Activated naive CD4-positive, alpha-beta T cell treated with anti-CD3 and anti-CD28 coated beads, Interleukin-2, amount 50 U/mL, for 72 hours (primary cell): ENCODE results near the gene UGT2B28. TPM values are rescaled to one million over a fixed set of nuclear protein-coding genes. Genes with fewer than 3 reads are reported as not detected.
"Not testable (repeated sequence)": the region's sequence is repeated elsewhere in the genome, so short reads cannot be mapped to it uniquely, and the experiment has no call there.

Experiments used
- ATAC-seq, 2 donors: fragments of 150-1000 bp; cut with Tn5 transposase; 2 replicates each; pipeline ENCODE4 v1.10.0; 2021; ENCODE audit warnings: mild to moderate bottlenecking in 2 of 2, moderate library complexity in 2 of 2
- DNase-seq, 2 donors: peaks; one replicate each; pipeline ENCODE4 v3.0.0; 2021 to 2022; ENCODE audit warnings: low spot score in 2 of 2
- H3K27ac Mint-ChIP-seq, 2 donors: one replicate each; pipeline ENCODE4 v1.8.0; 2022; ENCODE audit warnings: mild to moderate bottlenecking in 2 of 2, mixed read lengths in 2 of 2
- H3K36me3 Mint-ChIP-seq, 2 donors: one replicate each; pipeline ENCODE4 v1.8.0; 2022; ENCODE audit warnings: mixed read lengths in 2 of 2
- H3K9me3 Mint-ChIP-seq, 2 donors: one replicate each; pipeline ENCODE4 v1.8.0; 2022; ENCODE audit warnings: mixed read lengths in 2 of 2
- total RNA-seq, 2 donors: library from RNA; stranded (reverse); gene quantifications; one replicate each; pipeline ENCODE4 v1.2.3, GENCODE V29; 2022

UGT2B28 gene
- total RNA-seq = not detected

DNA sequence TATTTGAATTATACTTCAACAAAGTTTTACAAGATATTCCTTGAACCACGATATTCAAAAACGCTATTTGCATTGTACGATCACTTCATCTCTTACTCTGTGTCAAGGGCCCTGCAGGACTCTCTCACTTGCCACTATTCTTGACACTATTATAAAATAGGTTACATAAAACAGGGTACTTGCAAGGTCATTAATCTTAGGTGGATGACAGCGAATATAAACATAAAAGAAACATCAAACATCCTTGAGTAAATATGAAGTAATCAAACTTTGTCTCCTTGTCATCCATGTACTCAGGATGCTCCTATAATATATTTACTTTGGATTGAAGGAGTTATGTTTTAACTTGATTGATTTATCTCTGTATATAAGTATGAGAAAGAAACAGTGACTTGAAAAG lies at the start of gene UGT2B28:
TSS of gene UGT2B28 (plus strand) at position 395 of the 400 bp plus-strand sequence. CDS start 26 bp downstream, outside the sequence.
- not testable (repeated sequence) for ATAC-seq, DNase-seq, H3K36me3 Mint-ChIP-seq, H3K9me3 Mint-ChIP-seq, H3K27ac Mint-ChIP-seq

DNA sequence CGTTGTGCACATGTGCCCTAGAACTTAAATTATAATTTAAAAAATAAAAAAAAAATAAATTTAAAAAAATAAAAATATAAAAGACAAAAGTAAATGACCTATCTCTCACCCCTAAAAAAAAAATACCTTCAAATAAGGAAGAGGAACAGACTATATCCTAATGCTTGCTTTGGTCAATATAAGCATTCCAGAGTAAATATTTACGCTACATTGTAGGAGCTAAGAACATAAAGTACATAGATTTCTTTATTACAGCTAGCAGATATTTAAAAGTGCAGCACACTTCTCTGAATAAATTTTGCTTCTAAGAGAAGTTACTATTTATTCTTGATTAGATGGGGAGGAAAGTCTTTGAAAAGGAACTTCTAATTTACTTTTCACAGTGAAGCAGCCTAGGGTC lies 41.2 kb upstream of the UGT2B28 start:
- Mint-ChIP-seq H3K9me3 (peaks cover 0 to 18% of the 10 kb centered on the region in 2 donors), H3K36me3 (no peaks in the 10 kb centered on the region), H3K27ac (no peak overlapping the region)
- ATAC-seq (no peak), DNase-seq (no peak)

GRCh38 chr4:69239557-69240168 lies 40.6 kb upstream of the UGT2B28 start:
- ATAC-seq = no peak
- Mint-ChIP-seq H3K27ac (no peak overlapping the region), H3K36me3 (no peaks in the 10 kb centered on the region), H3K9me3 (peaks cover 0 to 15% of the 10 kb centered on the region in 2 donors)
- no peak for DNase-seq

GRCh38 chr4:69240787-69241186 lies 39.5 kb upstream of the UGT2B28 start:
- DNase-seq, H3K27ac Mint-ChIP-seq, ATAC-seq, H3K36me3 Mint-ChIP-seq: not testable (repeated sequence)
- H3K9me3 Mint-ChIP-seq = peaks cover 0 to 15% of the 10 kb centered on the region in 2 donors

GRCh38 chr4:69241746-69242145 lies 38.5 kb upstream of the UGT2B28 start:
- ATAC-seq, H3K27ac Mint-ChIP-seq, DNase-seq, H3K36me3 Mint-ChIP-seq: not testable (repeated sequence)
- peaks cover 6 to 20% of the 10 kb centered on the region in 2 donors for H3K9me3 Mint-ChIP-seq

- not testable (repeated sequence) for H3K27ac Mint-ChIP-seq, H3K36me3 Mint-ChIP-seq, ATAC-seq, DNase-seq
- H3K9me3 Mint-ChIP-seq = peaks cover 6 to 26% of the 10 kb centered on the region in 2 donors
Observed at GRCh38 chr4:69242562-69243240, 37.6 kb upstream of the UGT2B28 start.

GRCh38 chr4:69250884-69251283 lies 29.4 kb upstream of the UGT2B28 start:
- not testable (repeated sequence) for H3K27ac Mint-ChIP-seq, DNase-seq, ATAC-seq, H3K36me3 Mint-ChIP-seq
- H3K9me3 Mint-ChIP-seq = peaks cover 6 to 13% of the 10 kb centered on the region in 2 donors

- not testable (repeated sequence) for DNase-seq, ATAC-seq, H3K36me3 Mint-ChIP-seq, H3K9me3 Mint-ChIP-seq, H3K27ac Mint-ChIP-seq
Observed at GRCh38 chr4:69253147-69253772, 27.0 kb upstream of the UGT2B28 start.

- not testable (repeated sequence) for DNase-seq, H3K27ac Mint-ChIP-seq, H3K9me3 Mint-ChIP-seq, ATAC-seq, H3K36me3 Mint-ChIP-seq
Observed at GRCh38 chr4:69268612-69269011, 11.7 kb upstream of the UGT2B28 start.

GRCh38 chr4:69296356-69296755 lies 16.1 kb downstream of the UGT2B28 start:
- H3K36me3 Mint-ChIP-seq = not testable (repeated sequence)

GRCh38 chr4:69308426-69309033 lies 28.3 kb downstream of the UGT2B28 start:
- not testable (repeated sequence) for H3K36me3 Mint-ChIP-seq, DNase-seq, H3K27ac Mint-ChIP-seq, H3K9me3 Mint-ChIP-seq, ATAC-seq

More at GRCh38 chr4:69296356-69296755, 16.1 kb downstream of the UGT2B28 start:
- H3K9me3 Mint-ChIP-seq, H3K27ac Mint-ChIP-seq, ATAC-seq, DNase-seq: not testable (repeated sequence)

- H3K9me3 Mint-ChIP-seq, H3K27ac Mint-ChIP-seq, H3K36me3 Mint-ChIP-seq, DNase-seq, ATAC-seq: not testable (repeated sequence)
Observed at GRCh38 chr4:69309549-69310076, 29.3 kb downstream of the UGT2B28 start.

- H3K27ac Mint-ChIP-seq, DNase-seq, ATAC-seq, H3K36me3 Mint-ChIP-seq, H3K9me3 Mint-ChIP-seq: not testable (repeated sequence)
Observed at GRCh38 chr4:69310262-69310661, 30.0 kb downstream of the UGT2B28 start.

DNA sequence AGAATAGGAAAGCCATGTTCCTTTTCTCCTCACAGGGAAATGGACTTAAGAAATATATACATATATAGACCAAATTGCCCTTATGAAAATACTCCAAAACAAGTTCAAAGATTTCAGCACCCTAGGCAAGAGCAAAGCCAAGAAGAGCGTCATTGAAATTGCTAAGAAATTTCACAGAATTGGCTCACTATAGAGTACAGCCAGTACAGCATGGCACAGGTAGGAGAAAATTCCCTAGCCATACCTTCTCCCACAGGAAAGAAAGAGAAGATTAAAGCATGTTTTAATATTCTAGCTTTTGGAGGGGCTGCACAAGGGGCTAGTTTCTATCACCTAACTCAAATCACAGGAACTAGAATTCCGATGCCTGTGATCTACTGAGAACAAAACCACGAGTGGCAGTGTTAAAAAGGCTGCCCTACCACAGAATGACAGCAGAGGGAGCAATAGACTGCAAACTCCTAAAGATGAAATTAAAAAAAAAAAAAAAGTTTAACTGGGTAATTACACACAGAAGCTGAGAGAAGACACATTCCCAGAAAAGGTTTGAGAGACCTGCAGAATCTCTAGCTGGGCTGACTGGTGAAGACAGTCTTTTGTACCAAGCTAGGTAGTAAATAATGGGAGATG lies 37.5 kb downstream of the UGT2B28 start:
- H3K36me3 Mint-ChIP-seq, H3K9me3 Mint-ChIP-seq: not testable (repeated sequence)
- DNase-seq = peak in 1 of 2 donors; percentile 1

DNA sequence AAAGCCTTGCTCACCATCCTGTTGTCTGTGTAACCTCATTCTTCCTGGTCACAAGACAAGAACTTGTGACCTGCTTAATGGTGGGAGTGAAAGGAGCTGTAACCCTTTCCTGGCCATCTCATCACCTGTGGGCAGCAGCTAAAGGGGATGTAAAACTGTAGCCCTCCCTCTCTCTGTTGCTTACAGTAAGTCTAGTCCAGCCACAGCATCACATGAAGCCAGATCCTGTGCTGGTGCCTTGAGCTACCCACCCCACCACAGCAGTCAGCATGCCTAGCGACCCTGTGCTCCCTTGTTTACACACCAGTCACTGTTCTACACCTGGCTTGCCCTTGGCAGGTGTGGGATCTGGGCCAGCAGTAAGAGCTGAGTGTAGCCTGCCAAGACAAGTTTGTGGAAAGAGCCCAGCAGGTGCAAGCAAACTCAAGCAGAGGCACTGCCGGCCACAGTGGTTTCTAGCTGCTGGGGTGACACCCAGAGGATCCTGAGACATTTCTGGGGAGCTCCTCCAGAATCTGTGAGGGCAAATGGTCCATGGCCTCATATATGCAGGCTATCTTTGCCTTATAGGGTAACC lies 41.0 kb downstream of the UGT2B28 start:
- Mint-ChIP-seq H3K27ac (no peak overlapping the region), H3K9me3 (no peaks in the 10 kb centered on the region), H3K36me3 (no peaks in the 10 kb centered on the region)
- ATAC-seq (no peak), DNase-seq (no peak)

More for the DNA sequence above, 37.5 kb downstream of the UGT2B28 start:
- H3K27ac Mint-ChIP-seq, ATAC-seq: not testable (repeated sequence)

- DNase-seq (no peak), ATAC-seq (no peak)
- no peaks in the 10 kb centered on the region for H3K9me3 Mint-ChIP-seq
- no peak overlapping the region for H3K27ac Mint-ChIP-seq
- H3K36me3 Mint-ChIP-seq = no peaks in the 10 kb centered on the region
Observed at GRCh38 chr4:69322055-69322454, 41.8 kb downstream of the UGT2B28 start.
